Right forelimb (tissue), 1 donor: ENCODE measurements around the gene TULP1.
A peak's percentile ranks its signal among the peaks of the same experiment; 100 is the strongest.
"Not testable (repeated sequence)": the region's sequence is repeated elsewhere in the genome, so short reads cannot be mapped to it uniquely, and the experiment has no call there.

ENCODE experiments used
- DNase-seq: peaks from one replicate; pipeline ENCODE4 v3.0.0-alpha.2; 2018

Gene TULP1

GRCh38 chr6:35512740-35513139, at the start of gene TULP1:
Gene TULP1, minus strand, starts transcription at chr6:35512896. Its CDS starts 38 bp downstream, at chr6:35512858.
- no peak for DNase-seq

GRCh38 chr6:35562060-35562459, 49.4 kb upstream of the TULP1 start:
- DNase-seq: no peak

- DNase-seq: no peak
These were observed 48.4 kb upstream of the TULP1 start for GRCh38 chr6:35561113-35561512.

GRCh38 chr6:35558571-35558970, 45.9 kb upstream of the TULP1 start:
- DNase-seq: no peak

GRCh38 chr6:35557239-35557638, 44.5 kb upstream of the TULP1 start:
- no peak for DNase-seq

GRCh38 chr6:35554811-35555210, 42.1 kb upstream of the TULP1 start:
- no peak for DNase-seq

GRCh38 chr6:35553315-35553714, 40.6 kb upstream of the TULP1 start:
- DNase-seq: no peak

GRCh38 chr6:35552285-35552917, 39.7 kb upstream of the TULP1 start:
- DNase-seq: no peak

GRCh38 chr6:35550437-35550836, 37.7 kb upstream of the TULP1 start:
- no peak for DNase-seq

- DNase-seq: no peak
These were observed 35.0 kb upstream of the TULP1 start for GRCh38 chr6:35547676-35548075.

GRCh38 chr6:35544769-35545361, 32.2 kb upstream of the TULP1 start:
- DNase-seq: no peak

- no peak for DNase-seq
These were observed 30.9 kb upstream of the TULP1 start for GRCh38 chr6:35543459-35544193.

- no peak for DNase-seq
These were observed 29.1 kb upstream of the TULP1 start for GRCh38 chr6:35541836-35542235.

GRCh38 chr6:35539223-35539622, 26.5 kb upstream of the TULP1 start:
- DNase-seq: no peak

GRCh38 chr6:35535847-35536246, 23.2 kb upstream of the TULP1 start:
- DNase-seq: not testable (repeated sequence)

GRCh38 chr6:35534407-35535170, 21.9 kb upstream of the TULP1 start:
- peak; percentile 59 for DNase-seq

GRCh38 chr6:35533981-35534380, 21.3 kb upstream of the TULP1 start:
- DNase-seq: no peak

- DNase-seq: no peak
These were observed 19.4 kb upstream of the TULP1 start for GRCh38 chr6:35532126-35532525.

GRCh38 chr6:35524380-35525020, 11.8 kb upstream of the TULP1 start:
- no peak for DNase-seq

- DNase-seq: peak; percentile 86
These were observed 10.3 kb upstream of the TULP1 start for GRCh38 chr6:35522660-35523658.

- no peak for DNase-seq
These were observed 9.5 kb upstream of the TULP1 start for GRCh38 chr6:35522151-35522550.

GRCh38 chr6:35521235-35521634, 8.5 kb upstream of the TULP1 start:
- DNase-seq: no peak
